ENCODE results near the gene ADCY2.

ADCY2 gene

GRCh38 chr5:7517006-7517405 lies 121.1 kb downstream of the ADCY2 start:
- no peaks in the 10 kb centered on the region for H3K27me3 ChIP-seq (ENCODE audit: insufficient read depth, low read length)
- H3K9me3 ChIP-seq (ENCODE audit: insufficient read depth, low read depth, low read length) = no peaks in the 10 kb centered on the region; the same call in 1 of the 2 replicates
- H3K4me1 ChIP-seq (ENCODE audit: insufficient read depth, low read length) = peaks cover 22% of the 10 kb centered on the region
- H3K4me3 ChIP-seq (ENCODE audit: low read length) = no peak overlapping the region
- H3K9ac ChIP-seq (ENCODE audit: low read depth, low read length) = no peak overlapping the region
- no peak overlapping the region for H3K27ac ChIP-seq (ENCODE audit: low read length)
- H3K36me3 ChIP-seq (ENCODE audit: insufficient read depth, low read depth, low read length) = peaks cover 14% of the 10 kb centered on the region

GRCh38 chr5:7518947-7519560 lies 123.1 kb downstream of the ADCY2 start:
- Histone ChIP-seq H3K9me3 (ENCODE audit: insufficient read depth, low read depth, low read length) (no peaks in the 10 kb centered on the region; the same call in 1 of the 2 replicates), H3K27me3 (ENCODE audit: insufficient read depth, low read length) (no peaks in the 10 kb centered on the region), H3K27ac (ENCODE audit: low read length) (no peak overlapping the region), H3K4me1 (ENCODE audit: insufficient read depth, low read length) (peaks cover 22% of the 10 kb centered on the region), H3K36me3 (ENCODE audit: insufficient read depth, low read depth, low read length) (peaks cover 29% of the 10 kb centered on the region), H3K4me3 (ENCODE audit: low read length) (no peak overlapping the region), H3K9ac (ENCODE audit: low read depth, low read length) (no peak overlapping the region)

- no peaks in the 10 kb centered on the region for H3K9me3 ChIP-seq (ENCODE audit: insufficient read depth, low read depth, low read length)
- H3K4me3 ChIP-seq (ENCODE audit: low read length) = no peak overlapping the region
- H3K9ac ChIP-seq (ENCODE audit: low read depth, low read length) = no peak overlapping the region
- H3K36me3 ChIP-seq (ENCODE audit: insufficient read depth, low read depth, low read length) = peaks cover 34% of the 10 kb centered on the region
- no peak overlapping the region for H3K27ac ChIP-seq (ENCODE audit: low read length)
- H3K27me3 ChIP-seq (ENCODE audit: insufficient read depth, low read length) = no peaks in the 10 kb centered on the region
- peaks cover 21% of the 10 kb centered on the region for H3K4me1 ChIP-seq (ENCODE audit: insufficient read depth, low read length)
Observed at GRCh38 chr5:7519564-7519963, 123.6 kb downstream of the ADCY2 start.

DNA sequence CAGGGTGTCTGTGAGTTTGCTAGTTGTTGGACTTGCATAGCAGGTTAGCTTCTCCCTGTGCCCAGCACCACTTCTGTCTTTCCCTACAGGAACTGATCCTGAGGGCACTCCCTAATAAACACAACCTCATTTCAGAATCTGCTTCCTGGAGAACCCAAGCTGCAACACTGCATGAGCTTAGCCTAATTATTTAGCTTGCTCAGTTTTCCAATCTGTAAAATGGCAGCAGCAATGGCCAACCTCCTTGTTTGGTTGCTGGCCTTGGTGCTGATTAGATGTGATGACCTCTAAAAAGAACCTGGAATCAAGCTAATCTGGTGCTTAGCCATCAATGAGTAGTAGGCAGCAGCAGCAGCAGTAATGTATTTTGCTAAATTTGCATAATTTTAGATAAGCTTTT lies 133.9 kb downstream of the ADCY2 start:
- Histone ChIP-seq H3K9me3 (ENCODE audit: insufficient read depth, low read depth, low read length) (no peaks in the 10 kb centered on the region), H3K4me1 (ENCODE audit: insufficient read depth, low read length) (no peaks in the 10 kb centered on the region), H3K9ac (ENCODE audit: low read depth, low read length) (no peak overlapping the region), H3K36me3 (ENCODE audit: insufficient read depth, low read depth, low read length) (no peaks in the 10 kb centered on the region), H3K27me3 (ENCODE audit: insufficient read depth, low read length) (no peaks in the 10 kb centered on the region), H3K27ac (ENCODE audit: low read length) (no peak overlapping the region), H3K4me3 (ENCODE audit: low read length) (no peak overlapping the region)

DNA sequence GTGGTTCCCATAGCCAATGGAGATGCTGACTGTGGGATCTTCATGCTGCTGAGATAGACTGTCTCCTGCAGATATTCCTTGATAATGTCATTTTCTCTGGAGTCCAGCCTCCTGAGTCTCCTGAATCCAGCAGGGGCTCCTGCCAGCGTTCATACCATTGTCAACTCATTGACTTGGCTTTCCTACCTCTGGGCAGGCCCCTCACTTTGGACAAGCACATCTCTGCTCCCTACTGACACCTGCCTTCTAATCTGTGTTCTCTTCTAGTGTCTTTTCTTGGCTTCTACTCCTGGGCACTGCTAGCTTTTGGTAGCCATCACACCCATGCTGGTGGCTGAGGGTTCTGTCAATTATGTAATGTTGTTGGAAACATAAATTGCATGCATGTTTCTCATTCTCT lies 138.0 kb downstream of the ADCY2 start:
- no peak overlapping the region for H3K9ac ChIP-seq (ENCODE audit: low read depth, low read length)
- no peaks in the 10 kb centered on the region for H3K27me3 ChIP-seq (ENCODE audit: insufficient read depth, low read length)
- no peaks in the 10 kb centered on the region for H3K36me3 ChIP-seq (ENCODE audit: insufficient read depth, low read depth, low read length)
- H3K4me1 ChIP-seq (ENCODE audit: insufficient read depth, low read length) = no peaks in the 10 kb centered on the region
- H3K27ac ChIP-seq (ENCODE audit: low read length) = no peak overlapping the region
- H3K4me3 ChIP-seq (ENCODE audit: low read length) = no peak overlapping the region
- H3K9me3 ChIP-seq (ENCODE audit: insufficient read depth, low read depth, low read length) = no peaks in the 10 kb centered on the region

- Histone ChIP-seq H3K27ac (ENCODE audit: low read length) (no peak overlapping the region), H3K36me3 (ENCODE audit: insufficient read depth, low read depth, low read length) (no peaks in the 10 kb centered on the region), H3K9ac (ENCODE audit: low read depth, low read length) (no peak overlapping the region), H3K4me3 (ENCODE audit: low read length) (no peak overlapping the region), H3K27me3 (ENCODE audit: insufficient read depth, low read length) (no peaks in the 10 kb centered on the region), H3K9me3 (ENCODE audit: insufficient read depth, low read depth, low read length) (no peaks in the 10 kb centered on the region), H3K4me1 (ENCODE audit: insufficient read depth, low read length) (no peaks in the 10 kb centered on the region)
Observed at GRCh38 chr5:7534505-7534904, 138.6 kb downstream of the ADCY2 start.

- Histone ChIP-seq H3K27me3 (ENCODE audit: insufficient read depth, low read length) (no peaks in the 10 kb centered on the region), H3K9me3 (ENCODE audit: insufficient read depth, low read depth, low read length) (no peaks in the 10 kb centered on the region), H3K4me1 (ENCODE audit: insufficient read depth, low read length) (peaks cover 8% of the 10 kb centered on the region; the same call in 1 of the 2 replicates), H3K27ac (ENCODE audit: low read length) (no peak overlapping the region), H3K36me3 (ENCODE audit: insufficient read depth, low read depth, low read length) (no peaks in the 10 kb centered on the region), H3K4me3 (ENCODE audit: low read length) (no peak overlapping the region), H3K9ac (ENCODE audit: low read depth, low read length) (no peak overlapping the region)
Observed at GRCh38 chr5:7537573-7537972, 141.6 kb downstream of the ADCY2 start.

DNA sequence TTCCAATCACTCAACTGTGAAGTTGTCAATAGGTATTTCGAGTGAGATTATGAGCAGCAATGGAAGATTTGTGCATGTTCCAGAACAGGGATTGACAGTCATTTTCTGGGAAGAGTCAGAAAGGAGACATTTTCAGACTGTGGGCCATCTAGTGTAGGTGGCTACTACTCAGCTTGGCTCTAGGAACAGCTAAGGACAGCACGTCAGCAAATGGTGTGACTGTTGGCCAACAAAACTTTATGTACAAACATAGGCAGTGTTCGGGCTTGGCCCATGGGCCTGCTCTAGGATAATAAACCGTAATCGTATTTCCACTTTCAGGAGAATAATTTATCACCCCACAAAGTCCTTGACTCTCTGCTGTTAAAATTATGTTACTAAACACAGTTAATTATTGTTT lies 143.6 kb downstream of the ADCY2 start:
- H3K4me3 ChIP-seq (ENCODE audit: low read length) = no peak overlapping the region
- no peak overlapping the region for H3K9ac ChIP-seq (ENCODE audit: low read depth, low read length)
- H3K36me3 ChIP-seq (ENCODE audit: insufficient read depth, low read depth, low read length) = 0 out of 2 replicates have a peak, but pooled peaks cover 3% of the 10 kb centered on the region
- H3K9me3 ChIP-seq (ENCODE audit: insufficient read depth, low read depth, low read length) = no peaks in the 10 kb centered on the region
- peaks cover 8% of the 10 kb centered on the region; the same call in 1 of the 2 replicates for H3K4me1 ChIP-seq (ENCODE audit: insufficient read depth, low read length)
- no peak overlapping the region for H3K27ac ChIP-seq (ENCODE audit: low read length)
- no peaks in the 10 kb centered on the region for H3K27me3 ChIP-seq (ENCODE audit: insufficient read depth, low read length)

DNA sequence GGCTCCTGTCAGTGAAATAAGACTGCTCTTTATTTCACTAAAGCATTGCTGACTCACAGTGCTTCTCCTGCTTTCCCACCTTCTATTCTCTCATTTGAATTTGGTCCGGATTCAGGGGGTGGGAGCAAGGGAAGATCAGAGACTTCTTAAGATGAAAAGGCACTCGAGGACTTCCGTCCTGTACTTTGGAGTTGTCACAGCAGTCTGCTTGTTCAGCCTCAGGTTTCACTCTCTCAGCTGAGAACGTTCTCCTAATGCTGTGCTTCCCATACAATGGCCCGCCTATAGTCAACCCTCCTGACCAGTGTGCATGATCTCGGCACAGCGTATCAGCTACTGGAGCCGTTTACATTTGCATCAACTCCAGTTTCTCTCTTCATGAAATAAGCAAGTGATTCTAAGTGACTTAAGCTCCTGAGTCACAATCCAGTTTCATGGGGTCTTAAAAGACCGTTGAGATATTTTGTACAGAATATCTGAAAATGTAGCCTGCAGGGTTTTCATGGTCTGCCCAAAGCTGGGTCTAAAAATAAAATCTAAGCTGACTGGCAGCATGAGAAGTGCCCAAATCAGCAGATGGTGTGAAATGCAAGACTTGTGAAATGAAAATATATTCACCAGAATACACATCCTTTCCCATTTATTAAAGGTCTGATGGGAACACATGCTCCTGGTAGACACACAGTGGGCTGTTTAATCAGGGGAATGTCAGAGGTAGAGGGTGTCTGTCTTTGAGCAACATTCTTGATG lies 145.0 kb downstream of the ADCY2 start:
- Histone ChIP-seq H3K27me3 (ENCODE audit: insufficient read depth, low read length) (no peaks in the 10 kb centered on the region), H3K4me3 (ENCODE audit: low read length) (no peak overlapping the region), H3K9ac (ENCODE audit: low read depth, low read length) (no peak overlapping the region), H3K4me1 (ENCODE audit: insufficient read depth, low read length) (peaks cover 8% of the 10 kb centered on the region; the same call in 1 of the 2 replicates), H3K36me3 (ENCODE audit: insufficient read depth, low read depth, low read length) (0 out of 2 replicates have a peak, but pooled peaks cover 4% of the 10 kb centered on the region), H3K27ac (ENCODE audit: low read length) (no peak overlapping the region), H3K9me3 (ENCODE audit: insufficient read depth, low read depth, low read length) (no peaks in the 10 kb centered on the region)

DNA sequence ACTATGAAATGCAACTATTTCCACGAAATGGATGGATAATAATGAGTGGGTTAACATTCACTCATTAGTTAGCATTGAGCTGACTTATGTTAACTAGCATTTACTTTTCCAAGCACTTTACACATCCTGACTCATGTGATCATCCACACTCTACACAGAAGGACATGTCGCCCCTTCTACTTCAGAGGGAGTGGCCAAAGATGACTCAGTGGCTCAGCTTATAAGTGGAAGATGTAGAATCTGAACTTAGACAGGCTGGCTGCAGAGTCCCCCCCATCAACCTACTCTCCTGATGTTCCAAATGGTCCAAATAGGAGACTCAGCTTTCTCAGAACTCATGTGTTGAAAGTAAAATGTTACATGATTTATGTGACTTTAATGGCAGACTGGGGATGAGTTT lies 146.0 kb downstream of the ADCY2 start:
- Histone ChIP-seq H3K27ac (ENCODE audit: low read length) (no peak overlapping the region), H3K9ac (ENCODE audit: low read depth, low read length) (no peak overlapping the region), H3K4me1 (ENCODE audit: insufficient read depth, low read length) (peaks cover 8% of the 10 kb centered on the region; the same call in 1 of the 2 replicates), H3K36me3 (ENCODE audit: insufficient read depth, low read depth, low read length) (0 out of 2 replicates have a peak, but pooled peaks cover 4% of the 10 kb centered on the region), H3K4me3 (ENCODE audit: low read length) (no peak overlapping the region), H3K9me3 (ENCODE audit: insufficient read depth, low read depth, low read length) (no peaks in the 10 kb centered on the region), H3K27me3 (ENCODE audit: insufficient read depth, low read length) (no peaks in the 10 kb centered on the region)

DNA sequence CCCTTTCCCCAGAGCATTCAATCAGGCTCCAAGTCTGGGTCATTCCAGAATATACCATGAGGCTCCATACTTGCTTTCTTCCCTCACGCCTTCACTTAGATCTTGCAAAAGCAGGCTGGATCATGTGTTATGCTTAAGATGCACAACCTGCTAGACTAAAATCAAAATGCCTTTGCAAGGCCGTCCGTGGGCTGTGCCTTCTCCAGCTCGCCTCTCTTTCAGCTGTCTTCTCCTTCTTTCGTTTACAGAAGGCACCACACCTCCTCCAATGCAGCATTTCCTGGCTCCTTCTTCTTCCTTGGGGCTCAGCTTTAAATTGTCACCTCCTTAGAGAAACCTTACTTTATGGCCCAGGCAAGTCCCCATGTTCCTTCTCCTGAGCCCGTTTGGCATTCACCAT lies 150.6 kb downstream of the ADCY2 start:
- no peaks in the 10 kb centered on the region for H3K27me3 ChIP-seq (ENCODE audit: insufficient read depth, low read length)
- no peak overlapping the region for H3K9ac ChIP-seq (ENCODE audit: low read depth, low read length)
- H3K36me3 ChIP-seq (ENCODE audit: insufficient read depth, low read depth, low read length) = peaks cover 12% of the 10 kb centered on the region; the same call in 1 of the 2 replicates
- H3K4me1 ChIP-seq (ENCODE audit: insufficient read depth, low read length) = no peaks in the 10 kb centered on the region
- H3K4me3 ChIP-seq (ENCODE audit: low read length) = no peak overlapping the region
- no peaks in the 10 kb centered on the region for H3K9me3 ChIP-seq (ENCODE audit: insufficient read depth, low read depth, low read length)
- no peak overlapping the region for H3K27ac ChIP-seq (ENCODE audit: low read length)

DNA sequence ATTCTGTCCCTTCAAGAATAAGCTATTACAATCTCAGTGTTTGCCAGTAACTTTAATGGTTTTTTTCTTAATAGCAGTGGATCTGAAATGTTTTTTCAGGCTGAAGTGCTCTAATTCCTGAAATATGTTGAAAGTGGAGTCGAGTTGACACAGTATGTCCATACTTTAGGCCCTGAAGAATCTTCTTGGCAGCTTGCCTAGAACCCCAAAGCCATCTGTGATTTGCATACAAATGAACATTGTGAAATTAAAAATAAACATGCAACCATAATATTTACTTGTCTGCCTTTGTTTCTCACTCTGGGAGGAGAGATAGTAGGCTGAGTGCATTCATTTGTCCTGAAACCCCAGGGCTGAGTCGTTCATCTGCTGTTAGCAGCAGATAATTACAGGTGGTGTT lies 152.7 kb downstream of the ADCY2 start:
- H3K27ac ChIP-seq (ENCODE audit: low read length) = no peak overlapping the region
- H3K36me3 ChIP-seq (ENCODE audit: insufficient read depth, low read depth, low read length) = peaks cover 12% of the 10 kb centered on the region; the same call in 1 of the 2 replicates
- no peak overlapping the region for H3K9ac ChIP-seq (ENCODE audit: low read depth, low read length)
- H3K9me3 ChIP-seq (ENCODE audit: insufficient read depth, low read depth, low read length) = no peaks in the 10 kb centered on the region
- no peaks in the 10 kb centered on the region for H3K4me1 ChIP-seq (ENCODE audit: insufficient read depth, low read length)
- H3K27me3 ChIP-seq (ENCODE audit: insufficient read depth, low read length) = no peaks in the 10 kb centered on the region
- H3K4me3 ChIP-seq (ENCODE audit: low read length) = no peak overlapping the region
